Liver (tissue), 9 donors: Measurements from ENCODE around the gene ZBTB8B. TPM values are rescaled to one million over a fixed set of nuclear protein-coding genes. Genes with fewer than 3 reads are reported as not detected.
A peak's percentile ranks its signal among the peaks of the same experiment; 100 is the strongest.
"Not testable (repeated sequence)": the region's sequence is repeated elsewhere in the genome, so short reads cannot be mapped to it uniquely, and the experiment has no call there.

ENCODE experiments used
- DNase-seq: peaks from one replicate; pipeline ENCODE4 v3.0.0-alpha.2; 2017; ENCODE audit warnings: low spot score
- H3K27ac ChIP-seq, 2 donors: one replicate each; pipeline ENCODE4 v1.7.0; 2013; ENCODE audit warnings: inconsistent platforms in 2 of 2, low read length in 2 of 2, control low read depth in 1 of 2, low read depth in 1 of 2, mild to moderate bottlenecking in 1 of 2
- H3K27me3 ChIP-seq, 4 donors: one replicate each; pipeline versions ENCODE4 v1.6.1 to v1.7.0; 2013; ENCODE audit warnings: low read length in 3 of 4, inconsistent platforms in 1 of 4, mild to moderate bottlenecking in 1 of 4, moderate library complexity in 1 of 4; ENCODE audit not compliant: control insufficient read depth in 4 of 4, insufficient read depth in 4 of 4
- H3K36me3 ChIP-seq, 4 donors: one replicate each; pipeline versions ENCODE4 v1.6.1 to v1.7.0; 2013; ENCODE audit warnings: low read length in 3 of 4, mild to moderate bottlenecking in 3 of 4, low read depth in 1 of 4, moderate library complexity in 1 of 4; ENCODE audit not compliant: control insufficient read depth in 4 of 4, insufficient read depth in 3 of 4
- H3K4me1 ChIP-seq, 4 donors: one replicate each; pipeline versions ENCODE4 v1.6.1 to v1.7.0; 2013; ENCODE audit warnings: low read length in 3 of 4, mild to moderate bottlenecking in 3 of 4, moderate library complexity in 1 of 4; ENCODE audit not compliant: control insufficient read depth in 4 of 4, insufficient read depth in 4 of 4
- H3K4me3 ChIP-seq, 3 donors: one replicate each; pipeline versions ENCODE4 v1.6.1 to v1.7.0; 2013; ENCODE audit warnings: low read length in 3 of 3, control low read depth in 1 of 3, low read depth in 1 of 3, mild to moderate bottlenecking in 1 of 3
- H3K9ac ChIP-seq, 2 donors: one replicate each; pipeline ENCODE4 v1.7.0; 2013; ENCODE audit warnings: low read length in 2 of 2, mild to moderate bottlenecking in 2 of 2, moderate library complexity in 2 of 2, control low read depth in 1 of 2, low read depth in 1 of 2
- H3K9me3 ChIP-seq, 4 donors: one replicate each; pipeline versions ENCODE4 v1.6.1 to v1.7.0; 2013; ENCODE audit warnings: low read length in 3 of 4; ENCODE audit not compliant: control insufficient read depth in 4 of 4
- EGR1 ChIP-seq, 2 donors: IDR thresholded peaks; 2 replicates each; pipeline ENCODE4 v1.6.1; 2016 to 2018; ENCODE audit warnings: antibody characterized with exemption in 2 of 2, low read depth in 2 of 2
- FOXA1 ChIP-seq: IDR thresholded peaks from 2 replicates; pipeline ENCODE4 v1.6.1; 2016; ENCODE audit warnings: antibody characterized with exemption
- HNF4A ChIP-seq, 2 donors: conservative IDR thresholded peaks; 2 replicates each; pipeline ENCODE4 v1.6.1; 2016; ENCODE audit warnings: antibody characterized with exemption in 2 of 2, mild to moderate bottlenecking in 2 of 2
- RAD21 ChIP-seq, 2 donors: IDR thresholded peaks; 2 replicates each; pipeline ENCODE4 v1.6.1; 2016; ENCODE audit warnings: antibody characterized with exemption in 2 of 2, mild to moderate bottlenecking in 2 of 2
- SP1 ChIP-seq: IDR thresholded peaks from 2 replicates; pipeline ENCODE4 v1.6.1; 2018; ENCODE audit warnings: antibody characterized with exemption, mild to moderate bottlenecking
- YY1 ChIP-seq: IDR thresholded peaks from 2 replicates; pipeline ENCODE4 v1.6.1; 2016; ENCODE audit warnings: antibody characterized with exemption, mild to moderate bottlenecking
- WGBS: extraction: QIAGEN DNeasy Blood & Tissue Kit; methylation state at CpG from one replicate; pipeline ENCODE4 v1.1.7; 2013; 5-methylcytosine and 5-hydroxymethylcytosine counted together
- polyA plus RNA-seq, 2 donors: library from polyadenylated mRNA; stranded (reverse) in 1 of 2; unstranded in 1 of 2; fragments of 200-250 nt in 1 of 2; fragments of >200 nt in 1 of 2; fragmentation: Nextera tagmentation in 1 of 2; extraction: Ambion mirVana in 1 of 2; gene quantifications; one replicate each; pipeline versions ENCODE4 v1.2.1 to v1.2.3, GENCODE V29; 2013 to 2015
- total RNA-seq, 2 donors: library from RNA; depleted of rRNA; stranded (reverse); fragments of >200 nt; gene quantifications; one replicate each; pipeline ENCODE4 v1.2.3, GENCODE V29; 2014
- TF ChIP-seq, protein P1 (sequence below): fragments of 150-350 bp; IDR thresholded peaks from 2 replicates; pipeline ENCODE4 v1.5.1; 2017; ENCODE audit warnings: improper control_type of control experiment, low read depth, low read length; ENCODE audit not compliant: missing input control
- donor health status: healthy.
- donor health status: healthy.
- donor health status: healthy.
- donor health status: healthy.
- donor health status: healthy.

Gene ZBTB8B
- total and polyA plus RNA-seq, 4 donors, result 0.01 to 0.05 TPM; not detected in 2

DNA sequence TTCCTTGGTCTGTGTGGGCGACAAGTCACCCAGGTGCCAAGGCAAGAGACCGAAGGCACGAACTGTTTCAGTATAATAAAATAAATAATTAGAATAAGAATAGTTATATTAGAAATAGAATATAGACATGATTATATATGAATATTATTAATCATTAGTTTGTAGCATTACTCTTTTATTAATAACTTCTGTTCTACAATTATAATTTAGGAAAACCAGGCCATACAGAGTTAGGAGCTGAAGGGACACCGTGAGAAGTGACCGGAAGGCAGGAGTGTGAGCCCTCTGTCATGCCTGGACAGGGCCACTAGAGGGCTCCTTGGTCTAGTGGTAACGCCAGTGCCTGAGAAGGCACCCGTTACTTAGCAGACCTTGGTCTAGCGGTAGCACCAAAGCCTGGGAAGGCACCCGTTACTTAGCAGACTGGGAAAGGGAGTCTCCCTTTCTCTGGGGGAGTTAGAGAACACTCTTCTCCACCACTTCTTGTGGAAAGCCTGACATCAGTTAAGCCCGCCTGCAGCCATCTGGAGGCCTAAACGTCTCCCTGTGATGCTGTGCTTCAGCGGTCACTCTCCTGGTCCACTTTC is 16.6 kb upstream of the ZBTB8B start:
- WGBS, result 45% methylated on average over 12 of the region's 12 CpGs
- peak; percentile 82 to 86 for TF ChIP-seq RAD21 (IDR thresholded peaks at IDR 0.05)
- TF ChIP-seq, protein P1, sequence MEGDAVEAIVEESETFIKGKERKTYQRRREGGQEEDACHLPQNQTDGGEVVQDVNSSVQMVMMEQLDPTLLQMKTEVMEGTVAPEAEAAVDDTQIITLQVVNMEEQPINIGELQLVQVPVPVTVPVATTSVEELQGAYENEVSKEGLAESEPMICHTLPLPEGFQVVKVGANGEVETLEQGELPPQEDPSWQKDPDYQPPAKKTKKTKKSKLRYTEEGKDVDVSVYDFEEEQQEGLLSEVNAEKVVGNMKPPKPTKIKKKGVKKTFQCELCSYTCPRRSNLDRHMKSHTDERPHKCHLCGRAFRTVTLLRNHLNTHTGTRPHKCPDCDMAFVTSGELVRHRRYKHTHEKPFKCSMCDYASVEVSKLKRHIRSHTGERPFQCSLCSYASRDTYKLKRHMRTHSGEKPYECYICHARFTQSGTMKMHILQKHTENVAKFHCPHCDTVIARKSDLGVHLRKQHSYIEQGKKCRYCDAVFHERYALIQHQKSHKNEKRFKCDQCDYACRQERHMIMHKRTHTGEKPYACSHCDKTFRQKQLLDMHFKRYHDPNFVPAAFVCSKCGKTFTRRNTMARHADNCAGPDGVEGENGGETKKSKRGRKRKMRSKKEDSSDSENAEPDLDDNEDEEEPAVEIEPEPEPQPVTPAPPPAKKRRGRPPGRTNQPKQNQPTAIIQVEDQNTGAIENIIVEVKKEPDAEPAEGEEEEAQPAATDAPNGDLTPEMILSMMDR, result peak; percentile 77
- not testable (repeated sequence) for H3K27me3 ChIP-seq, H3K9me3 ChIP-seq, H3K27ac ChIP-seq, H3K36me3 ChIP-seq, H3K4me1 ChIP-seq, H3K4me3 ChIP-seq, H3K9ac ChIP-seq
- DNase-seq, result peak; percentile 43

DNA sequence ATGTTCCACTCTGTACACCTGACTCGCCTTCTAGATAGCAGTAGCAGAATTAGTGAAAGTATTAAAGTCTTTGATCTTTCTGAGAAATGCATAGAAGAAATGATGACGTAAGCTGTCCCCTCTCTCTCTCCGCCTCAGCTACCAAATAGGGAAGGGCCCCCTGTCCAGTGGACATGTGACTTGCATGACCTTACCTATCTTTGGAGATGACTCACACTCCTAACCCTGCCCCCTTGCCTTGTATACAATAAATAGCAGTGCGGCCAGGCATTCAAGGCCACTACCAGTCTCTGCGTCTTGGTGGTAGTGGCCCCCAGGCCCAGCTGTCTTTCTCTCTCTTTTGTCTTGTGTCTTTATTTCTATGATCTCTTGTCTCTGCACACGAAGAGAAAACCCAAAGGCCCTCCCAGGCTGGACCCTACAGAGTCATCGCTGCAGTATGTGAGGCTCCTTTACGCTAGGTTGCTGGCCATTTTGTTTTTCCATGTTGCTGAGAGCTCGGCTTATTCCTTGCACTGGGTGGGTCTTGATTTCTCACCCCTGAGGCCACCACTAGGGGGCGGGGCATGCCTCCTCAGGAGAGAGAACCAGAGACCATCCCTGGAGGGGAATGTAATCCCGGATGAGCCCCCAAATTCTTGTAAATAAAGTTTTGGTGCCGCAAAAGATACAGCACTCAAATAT is 16.0 kb upstream of the ZBTB8B start:
- no peak for TF ChIP-seq FOXA1
- no peak for TF ChIP-seq SP1
- TF ChIP-seq HNF4A (conservative IDR thresholded peaks at IDR 0.05), result no peak
- TF ChIP-seq EGR1 (IDR thresholded peaks at IDR 0.05; ENCODE audit: low read depth in 2 of 2), result no peak
- TF ChIP-seq YY1, result no peak
- H3K4me3 ChIP-seq, result no peak overlapping the region
- H3K9ac ChIP-seq, result no peak overlapping the region
- no peaks in the 10 kb centered on the region for H3K9me3 ChIP-seq
- H3K27me3 ChIP-seq, result no peaks in the 10 kb centered on the region
- H3K27ac ChIP-seq, result no peak overlapping the region
- no peaks in the 10 kb centered on the region for H3K36me3 ChIP-seq
- no peaks in the 10 kb centered on the region for H3K4me1 ChIP-seq
- WGBS, result 83% methylated on average over 12 of the region's 12 CpGs
- DNase-seq, result no peak

DNA sequence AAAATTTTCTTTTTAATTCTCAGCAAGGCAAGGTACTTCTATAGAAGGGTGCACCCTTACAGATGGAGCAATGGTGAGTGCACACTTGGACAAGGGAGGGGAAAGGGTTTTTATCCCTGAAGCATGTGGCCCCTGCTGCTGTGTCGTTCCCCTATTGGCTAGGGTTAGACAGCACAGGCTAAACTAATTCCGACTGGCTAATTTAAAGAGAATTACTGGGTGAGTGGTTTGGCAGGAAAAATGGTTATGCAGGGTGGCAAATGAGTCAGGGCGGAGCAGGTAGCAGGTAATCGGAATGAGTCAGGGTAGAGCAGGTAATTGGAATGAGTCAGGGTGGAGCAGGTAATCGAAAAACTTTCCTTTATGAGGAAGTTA is 15.4 kb upstream of the ZBTB8B start:
- not testable (repeated sequence) for H3K9ac ChIP-seq, H3K36me3 ChIP-seq
- WGBS, result 93% methylated on average over 5 of the region's 5 CpGs

DNA sequence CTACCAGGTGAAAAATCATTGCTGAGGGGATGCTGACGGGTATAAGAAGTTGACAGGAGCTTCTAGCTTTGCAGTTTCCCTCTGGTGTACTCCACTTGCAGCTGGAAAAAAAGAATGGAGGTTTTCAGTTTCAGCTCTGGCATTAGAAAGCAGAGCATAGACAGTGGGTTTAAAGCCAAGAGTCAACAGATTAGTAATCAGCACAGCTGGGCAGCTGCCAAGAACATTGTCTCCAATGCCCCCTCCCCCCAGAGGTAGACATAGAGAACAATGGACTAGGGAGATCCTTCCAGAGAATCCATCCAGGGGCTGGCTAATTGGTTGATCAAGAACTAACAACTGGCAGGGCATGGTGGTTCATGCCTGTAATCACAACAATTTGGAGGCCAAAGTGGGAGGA is 10.1 kb upstream of the ZBTB8B start:
- no peak for DNase-seq
- no peak overlapping the region for H3K4me3 ChIP-seq
- H3K27ac ChIP-seq, result no peak overlapping the region
- no peak overlapping the region for H3K9ac ChIP-seq
- 55% methylated on average over 1 of the region's 1 CpG for WGBS
- no peak for TF ChIP-seq FOXA1
- no peaks in the 10 kb centered on the region for H3K27me3 ChIP-seq
- no peaks in the 10 kb centered on the region for H3K4me1 ChIP-seq
- no peaks in the 10 kb centered on the region for H3K36me3 ChIP-seq
- peaks cover 0 to 8% (median 3%) of the 10 kb centered on the region in 4 donors for H3K9me3 ChIP-seq

More for the DNA sequence above, 15.4 kb upstream of the ZBTB8B start:
- H3K27ac ChIP-seq, H3K9me3 ChIP-seq, H3K27me3 ChIP-seq, H3K4me3 ChIP-seq, H3K4me1 ChIP-seq, DNase-seq: not testable (repeated sequence)
